HG03460 (cell line): ENCODE measurements around the gene SHISAL1.
"Not testable (repeated sequence)": the region's sequence is repeated elsewhere in the genome, so short reads cannot be mapped to it uniquely, and the experiment has no call there.

Source experiments
- ATAC-seq: cut with Tn5 transposase; IDR thresholded peaks from one replicate; pipeline ENCODE4 v1.9.1; 2021; ENCODE audit not compliant: unreplicated experiment

SHISAL1 gene

DNA sequence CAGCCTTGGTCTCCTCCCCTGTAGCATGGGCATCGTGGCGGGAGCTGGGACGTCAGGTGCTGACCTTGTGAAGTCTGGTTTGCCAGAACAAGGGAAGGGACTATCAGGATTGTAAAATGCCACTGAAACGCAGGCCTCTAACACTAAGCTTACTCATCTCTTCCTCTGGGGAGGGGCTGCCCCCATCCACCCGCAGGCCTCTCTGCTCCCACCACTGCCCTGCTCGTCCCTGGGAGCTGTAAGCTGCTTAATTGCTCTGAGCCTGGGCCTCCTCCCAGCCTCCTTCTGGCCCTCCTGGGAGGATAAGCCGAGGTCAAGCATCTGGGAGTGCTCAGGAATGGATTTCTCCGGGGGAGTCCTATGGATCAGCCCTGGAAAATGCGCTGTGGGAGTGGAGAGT lies 8.4 kb downstream of the SHISAL1 start:
- no peak for ATAC-seq

DNA sequence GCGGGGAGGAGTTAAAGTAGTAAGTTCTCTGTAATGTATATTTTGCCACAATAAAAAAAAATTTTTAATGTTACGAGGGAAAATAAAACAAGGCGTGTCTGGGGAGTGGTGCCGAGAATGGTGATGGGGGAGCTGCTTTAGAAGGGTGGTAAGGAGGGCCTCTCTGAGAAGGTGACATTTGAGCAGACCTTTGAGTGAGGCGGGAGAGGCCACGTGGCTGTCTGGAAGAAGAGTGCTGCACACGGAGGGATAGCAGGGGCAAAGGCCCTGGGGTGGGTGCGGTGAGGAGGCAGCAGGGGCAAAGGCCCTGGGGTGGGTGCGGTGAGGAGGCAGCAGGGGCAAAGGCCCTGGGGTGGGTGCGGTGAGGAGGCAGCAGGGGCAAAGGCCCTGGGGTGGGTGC lies 10.4 kb downstream of the SHISAL1 start:
- ATAC-seq = not testable (repeated sequence)

DNA sequence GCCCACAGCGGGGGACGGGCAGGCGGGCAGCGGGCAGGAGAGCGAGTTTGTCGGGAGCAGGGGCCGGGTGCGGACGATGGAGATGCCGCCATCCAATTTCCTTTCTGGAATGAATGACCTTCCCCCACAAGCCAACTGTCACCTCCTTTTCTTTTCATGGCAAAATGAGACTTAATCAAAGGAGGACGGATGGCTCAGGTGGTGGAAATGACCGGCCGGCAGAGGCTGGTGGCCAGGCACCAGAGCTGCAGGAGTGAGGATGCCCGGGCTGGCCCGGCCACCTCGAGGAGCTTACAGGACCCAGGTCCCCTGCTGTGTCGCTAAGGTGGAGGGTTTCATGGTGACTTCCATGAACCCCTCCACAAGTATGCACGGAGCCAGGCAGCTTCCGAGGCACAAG lies 11.7 kb downstream of the SHISAL1 start:
- ATAC-seq = no peak

DNA sequence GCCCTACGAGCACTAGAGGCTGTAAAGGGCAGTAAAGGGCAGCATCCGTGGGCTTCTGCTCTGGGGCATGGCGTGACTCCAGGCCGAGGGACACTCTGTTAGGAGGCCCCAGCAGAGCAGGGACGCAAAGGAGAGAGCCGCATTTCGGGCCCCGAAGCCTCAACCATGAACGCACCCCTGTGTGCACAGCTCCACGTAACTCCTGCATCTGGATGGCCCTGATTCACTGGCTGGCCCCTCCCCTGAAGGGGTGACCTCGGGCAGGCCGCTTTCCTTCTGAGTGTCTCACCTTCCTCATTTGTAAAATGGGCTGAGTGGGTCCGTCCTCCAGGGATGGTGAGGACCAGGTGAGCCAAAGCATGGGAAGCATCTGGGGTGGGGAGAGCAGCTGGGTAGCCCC lies 13.6 kb downstream of the SHISAL1 start:
- no peak for ATAC-seq

DNA sequence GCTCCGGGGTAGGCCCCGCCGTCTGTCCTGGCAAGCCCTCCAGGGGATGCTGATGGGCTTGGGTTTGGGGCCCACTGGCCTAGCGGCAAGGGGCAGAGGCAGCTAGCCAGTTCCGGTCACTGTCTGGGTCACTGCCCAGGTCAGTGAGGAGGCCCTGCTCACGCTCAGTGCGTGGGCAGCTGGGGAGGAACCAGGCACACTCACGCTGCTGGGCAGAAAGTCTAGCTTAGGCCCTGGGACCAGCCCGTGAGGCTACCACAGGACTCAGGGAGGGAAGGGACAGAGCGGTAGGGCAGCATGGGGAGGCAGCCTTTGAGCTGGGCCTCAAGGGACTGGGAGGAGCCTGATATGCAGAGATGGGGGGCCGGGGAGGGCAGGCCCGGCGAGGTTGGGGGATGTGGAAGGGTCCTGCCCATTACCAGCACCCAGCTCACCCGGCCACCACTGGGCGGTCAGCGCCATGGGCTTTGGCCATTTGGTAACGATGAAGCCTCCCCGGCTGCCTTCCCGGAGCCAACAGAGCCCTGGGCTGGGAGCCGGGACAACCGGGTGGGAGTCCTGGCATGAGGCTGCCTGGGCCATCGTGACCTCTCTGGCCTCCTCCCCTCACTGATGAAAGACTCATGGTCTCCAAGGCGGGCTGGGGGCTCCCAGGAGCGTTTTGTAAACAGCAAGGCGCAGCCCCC lies 14.2 kb downstream of the SHISAL1 start:
- no peak for ATAC-seq

DNA sequence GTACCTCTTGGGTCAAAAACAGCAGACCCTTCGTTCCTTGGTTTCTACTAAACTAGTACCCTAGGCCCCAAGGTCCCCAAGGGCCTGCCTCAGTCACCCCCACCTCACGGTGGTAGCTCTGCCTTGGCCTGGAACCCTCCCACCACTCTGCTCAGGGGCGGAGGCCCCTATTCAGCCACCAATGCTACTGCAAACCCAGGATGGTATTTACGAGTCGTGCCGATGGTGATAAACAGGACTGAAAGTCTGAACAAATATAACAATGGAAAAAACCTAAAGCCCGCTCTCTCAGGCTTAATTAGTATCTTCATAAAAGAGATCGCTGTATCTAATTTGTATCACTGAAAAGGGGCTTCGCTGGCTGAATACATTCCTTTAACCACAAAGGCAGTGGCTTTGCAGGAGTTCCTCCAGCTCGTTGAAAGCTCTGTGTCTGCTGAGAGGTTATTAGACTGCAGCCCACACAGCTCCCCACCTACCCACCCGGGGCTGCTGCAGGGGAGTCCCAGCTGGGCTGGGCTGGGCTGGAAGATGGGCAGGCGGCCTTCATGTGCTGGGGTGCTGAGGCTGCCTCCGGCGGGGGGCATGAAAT lies 15.2 kb downstream of the SHISAL1 start:
- ATAC-seq = no peak

DNA sequence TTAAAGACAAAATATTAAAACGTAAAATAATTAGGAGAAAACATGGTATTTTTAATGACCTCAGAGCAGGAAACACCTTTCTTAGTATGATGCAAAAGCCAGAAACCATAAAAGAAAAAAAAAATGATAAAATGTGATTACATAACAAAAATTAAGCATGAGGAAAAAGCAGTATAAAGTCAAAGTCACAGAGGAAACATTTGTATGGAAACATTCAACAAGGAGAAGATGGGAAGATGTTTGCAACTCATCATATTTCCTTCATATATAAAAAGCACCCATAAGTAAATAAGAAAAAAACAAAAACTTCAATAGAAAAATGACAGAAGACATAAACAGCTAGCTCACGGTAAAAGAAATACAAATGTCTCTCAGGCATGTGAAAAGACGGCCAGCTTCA lies 17.3 kb downstream of the SHISAL1 start:
- no peak for ATAC-seq

DNA sequence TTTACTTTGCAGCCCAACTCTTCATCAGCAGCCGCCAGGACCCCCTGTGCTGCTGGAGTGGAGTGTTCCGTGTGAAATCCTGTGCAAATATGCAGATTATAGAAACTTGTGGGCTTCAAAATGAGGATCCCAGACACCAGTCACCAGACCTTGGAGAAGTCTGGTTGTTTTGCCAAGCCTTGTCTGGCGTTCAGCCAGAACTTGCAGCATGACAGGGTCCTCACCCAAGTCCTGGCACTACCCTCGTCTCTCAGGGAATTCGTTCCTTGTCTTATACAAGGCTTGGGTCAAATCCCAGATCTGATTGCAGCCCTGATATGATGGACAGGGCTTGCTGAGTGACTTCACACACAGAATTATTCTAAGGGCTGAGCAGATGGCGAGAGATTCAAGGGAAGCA lies 18.9 kb downstream of the SHISAL1 start:
- no peak for ATAC-seq

DNA sequence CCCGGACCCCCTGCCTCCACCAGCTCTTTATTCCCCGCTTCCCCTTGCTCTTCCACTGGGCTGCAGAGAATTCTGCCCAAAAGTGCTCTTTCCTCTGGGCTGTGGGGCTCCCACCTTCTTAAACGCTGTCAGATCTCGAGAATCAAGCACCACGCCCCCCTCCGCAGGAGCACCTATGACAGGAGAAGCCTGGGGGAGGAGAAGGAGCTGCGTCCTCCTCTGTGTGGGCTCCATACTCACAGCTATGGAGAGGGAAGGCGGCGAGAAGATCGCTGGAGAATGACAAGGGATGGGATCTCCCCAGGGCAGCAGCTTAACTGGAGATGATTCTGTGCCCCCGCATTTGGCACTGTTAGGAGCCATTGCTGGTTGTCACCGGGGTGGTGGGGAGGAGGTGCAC lies 19.7 kb downstream of the SHISAL1 start:
- no peak for ATAC-seq

DNA sequence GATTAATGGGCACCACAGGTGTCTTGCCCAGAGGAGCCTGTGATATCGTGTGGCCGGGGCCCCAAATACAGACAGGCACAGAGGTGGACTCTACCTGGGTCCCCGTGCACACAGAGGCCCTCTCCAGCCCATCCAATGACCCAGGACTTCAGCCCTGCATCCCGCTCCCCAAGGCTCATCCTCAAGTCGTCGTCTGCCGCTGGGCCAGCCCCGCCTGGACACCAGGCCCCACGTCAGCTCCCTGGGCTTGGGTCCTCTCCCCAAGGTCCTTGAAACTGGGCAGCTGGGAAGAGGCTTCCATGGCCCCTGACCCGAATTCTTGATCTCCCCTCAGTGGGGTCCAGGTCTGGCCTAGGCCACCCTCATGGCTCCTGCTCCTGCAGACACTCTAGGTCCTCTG lies 20.2 kb downstream of the SHISAL1 start:
- no peak for ATAC-seq

DNA sequence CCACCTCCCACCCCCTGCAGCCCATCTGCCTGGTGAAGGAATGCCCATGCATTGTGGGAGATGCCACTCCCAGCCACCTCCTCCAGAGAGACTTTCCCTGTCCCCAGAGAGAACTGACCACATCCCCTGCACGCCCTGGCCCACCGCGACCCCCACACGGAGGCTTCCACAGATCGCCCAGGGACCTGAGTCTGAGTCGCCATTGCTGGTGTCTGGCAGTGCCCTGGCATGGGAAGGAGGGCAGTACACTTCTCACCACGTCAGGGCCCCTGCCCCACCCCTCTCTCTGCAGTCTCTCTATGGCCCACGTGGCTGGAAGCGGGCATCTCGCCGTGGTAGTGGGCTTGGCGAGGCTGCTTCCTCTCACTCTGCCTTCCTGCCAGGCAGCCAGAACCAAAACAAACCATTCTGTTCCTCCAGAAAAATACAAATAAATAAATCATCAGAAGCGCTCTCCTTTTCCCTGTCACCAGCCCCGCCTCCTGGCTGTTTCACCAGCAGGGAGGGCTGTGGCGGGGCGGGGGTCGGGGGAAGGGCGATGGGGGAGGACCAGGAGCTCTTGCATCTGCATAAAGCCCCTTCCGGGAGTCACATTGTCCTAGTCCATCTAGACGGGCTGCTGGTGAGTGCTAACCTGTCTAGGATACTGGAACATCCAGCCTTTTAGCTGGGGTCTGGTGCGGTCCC lies 20.9 kb downstream of the SHISAL1 start:
- no peak for ATAC-seq

DNA sequence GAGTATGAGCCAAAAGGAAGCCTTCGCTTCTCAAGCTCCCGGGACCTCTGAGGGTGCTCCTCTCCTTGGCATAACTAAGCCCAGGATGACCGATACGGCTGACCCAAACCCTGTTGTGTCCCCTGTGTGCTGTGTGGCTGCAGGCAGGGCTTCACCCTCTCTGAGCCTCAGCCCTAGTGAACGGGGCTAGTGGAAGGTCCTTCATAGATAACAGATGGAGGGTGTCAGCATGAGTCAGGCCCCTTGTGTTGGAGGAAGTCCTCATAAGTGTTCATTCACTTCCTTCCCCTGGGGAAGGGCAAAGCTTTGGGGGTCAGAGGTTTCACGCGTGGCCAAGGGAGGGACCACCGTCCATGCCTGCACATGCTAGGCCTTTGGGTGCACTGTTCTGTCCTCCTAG lies 21.5 kb downstream of the SHISAL1 start:
- ATAC-seq = no peak

DNA sequence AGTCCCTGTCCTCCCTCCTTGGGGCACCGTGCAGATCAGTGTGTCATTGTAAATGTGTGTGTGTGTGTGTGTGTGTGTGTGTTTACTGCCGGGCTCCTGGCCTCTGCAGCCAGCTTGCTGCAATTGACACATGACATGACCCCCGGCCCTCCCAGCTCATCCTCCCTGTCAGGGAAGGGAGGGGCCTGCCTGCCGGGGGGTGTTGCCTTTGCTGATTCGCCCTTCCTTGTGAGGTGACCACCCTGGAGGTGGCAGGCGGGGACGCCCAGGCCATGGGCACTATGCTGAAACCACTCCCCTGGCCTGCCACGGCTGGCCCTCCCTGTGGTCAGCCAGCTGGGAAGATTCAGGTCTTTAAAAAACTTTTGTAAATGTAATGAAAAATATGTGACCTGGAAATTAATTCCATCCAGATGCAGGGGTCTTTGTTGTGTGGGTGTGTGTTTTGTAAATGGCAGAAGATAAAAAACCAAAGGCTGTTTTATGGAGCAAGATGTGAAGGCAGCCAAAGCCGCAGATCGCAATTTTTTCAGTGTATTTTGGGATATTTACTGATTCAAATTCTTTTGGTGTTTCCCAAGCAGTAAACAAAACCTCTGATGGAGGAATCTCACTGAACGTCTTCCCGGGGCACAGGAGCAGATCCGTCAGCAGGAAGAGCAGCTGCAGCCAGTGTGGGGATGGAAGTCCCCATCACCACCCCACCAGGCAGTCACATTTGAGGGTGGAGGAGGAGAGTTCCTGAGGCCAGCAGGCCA lies 23.2 kb downstream of the SHISAL1 start:
- no peak for ATAC-seq

DNA sequence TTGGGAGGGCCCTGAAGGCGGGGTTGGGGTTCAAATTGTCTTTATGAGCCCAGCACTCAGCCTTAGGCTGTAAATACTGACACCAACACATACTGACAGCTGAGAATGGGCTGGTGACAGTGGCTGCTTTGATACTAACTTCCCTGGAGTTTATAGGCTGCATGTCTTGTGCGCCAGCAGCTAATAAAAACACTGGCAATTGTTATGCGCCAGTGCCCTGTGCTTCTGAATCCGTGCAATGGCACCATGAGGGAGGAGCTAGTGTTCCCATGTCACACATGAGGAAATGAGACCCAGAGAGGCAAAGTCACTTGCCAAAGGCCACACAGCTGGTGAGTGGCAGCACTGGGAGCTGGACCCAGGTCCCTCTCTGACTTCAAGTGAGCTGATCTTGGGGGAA lies 23.8 kb downstream of the SHISAL1 start:
- no peak for ATAC-seq

DNA sequence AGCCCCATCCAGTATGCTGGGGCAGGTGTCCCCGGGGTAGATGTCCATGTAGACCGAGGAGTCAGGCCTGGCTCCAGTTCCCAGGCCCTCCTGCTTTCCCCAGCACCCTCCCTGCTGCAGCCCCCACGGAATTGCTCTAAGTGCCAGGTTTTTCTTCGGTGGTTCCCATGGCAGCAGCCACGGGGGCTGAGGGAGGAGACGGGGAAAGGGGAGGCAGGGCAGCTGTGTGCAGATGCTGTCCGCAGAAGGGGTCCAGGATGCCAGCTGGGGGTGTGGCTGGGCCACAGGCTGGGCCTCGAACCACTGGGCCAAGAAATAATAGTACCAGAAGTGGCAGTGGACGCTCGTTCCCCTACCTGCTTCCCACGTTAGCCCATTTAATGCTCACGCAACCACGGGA lies 25.0 kb downstream of the SHISAL1 start:
- no peak for ATAC-seq

DNA sequence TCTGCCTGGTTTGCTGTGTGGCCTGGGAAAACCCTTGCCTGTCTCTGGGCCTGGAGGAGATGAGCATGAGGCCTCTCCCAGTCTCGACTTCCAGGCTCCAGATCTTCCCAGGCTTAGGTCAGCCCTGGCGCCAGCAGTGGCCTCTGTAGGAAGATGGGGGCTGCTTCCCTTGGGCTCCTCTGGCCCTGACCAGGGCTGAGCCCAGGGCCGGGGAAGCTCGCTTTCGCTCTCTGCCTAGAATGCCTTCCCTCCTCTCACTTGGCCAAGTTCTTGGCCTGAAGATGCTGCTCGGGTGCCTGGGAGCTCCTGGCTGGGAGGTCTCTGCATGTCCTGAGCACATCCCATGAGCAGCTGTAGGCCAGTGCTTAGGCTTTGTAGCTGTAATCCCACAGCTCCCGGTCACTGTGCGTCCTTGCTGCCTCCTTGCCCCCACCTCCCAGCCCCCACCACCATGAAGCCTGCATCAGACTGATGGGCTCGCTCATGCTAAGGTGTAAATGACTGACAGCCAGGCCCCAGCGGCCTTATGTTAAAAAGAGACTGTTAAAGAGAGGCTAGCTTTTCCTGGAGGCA lies 25.5 kb downstream of the SHISAL1 start:
- no peak for ATAC-seq

DNA sequence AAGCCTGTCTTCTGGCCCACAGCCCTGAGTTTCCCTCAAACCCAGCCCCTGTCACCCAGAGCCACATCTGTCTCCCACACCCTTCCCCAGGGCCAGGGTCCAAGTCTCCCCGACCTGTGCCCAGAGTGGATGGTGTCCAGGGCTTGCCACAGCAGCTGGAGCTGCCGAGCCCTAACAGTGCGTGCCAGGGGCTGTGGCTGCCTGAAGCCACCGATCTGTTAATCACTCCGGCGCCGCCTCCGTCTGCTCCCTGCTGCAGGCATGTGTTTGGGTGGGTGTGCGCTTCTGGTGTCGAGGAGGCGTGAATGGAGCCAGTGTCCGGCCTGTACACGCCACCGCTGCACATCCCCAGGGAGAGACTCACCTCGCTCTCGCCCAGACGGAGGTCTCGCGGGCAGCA lies 26.1 kb downstream of the SHISAL1 start:
- ATAC-seq = no peak

DNA sequence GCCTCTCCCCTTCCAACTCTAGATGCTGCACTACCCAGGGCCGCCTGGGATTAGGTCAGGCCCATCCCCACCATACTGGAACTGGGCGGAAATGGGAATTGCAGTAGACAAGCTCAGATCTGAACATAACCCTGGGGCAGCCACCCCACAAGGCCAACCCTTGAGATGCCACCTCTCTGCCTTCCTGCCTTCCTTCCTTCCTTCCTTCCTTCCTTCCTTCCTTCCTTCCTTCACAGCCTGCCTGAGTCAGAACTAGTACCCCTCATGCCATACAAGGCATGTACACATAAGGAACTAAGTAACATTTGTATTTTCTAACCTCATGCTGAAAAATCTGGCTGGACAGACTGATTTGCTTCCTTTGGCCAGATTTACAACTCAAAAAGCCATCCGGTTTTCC lies 28.0 kb downstream of the SHISAL1 start:
- ATAC-seq = no peak

DNA sequence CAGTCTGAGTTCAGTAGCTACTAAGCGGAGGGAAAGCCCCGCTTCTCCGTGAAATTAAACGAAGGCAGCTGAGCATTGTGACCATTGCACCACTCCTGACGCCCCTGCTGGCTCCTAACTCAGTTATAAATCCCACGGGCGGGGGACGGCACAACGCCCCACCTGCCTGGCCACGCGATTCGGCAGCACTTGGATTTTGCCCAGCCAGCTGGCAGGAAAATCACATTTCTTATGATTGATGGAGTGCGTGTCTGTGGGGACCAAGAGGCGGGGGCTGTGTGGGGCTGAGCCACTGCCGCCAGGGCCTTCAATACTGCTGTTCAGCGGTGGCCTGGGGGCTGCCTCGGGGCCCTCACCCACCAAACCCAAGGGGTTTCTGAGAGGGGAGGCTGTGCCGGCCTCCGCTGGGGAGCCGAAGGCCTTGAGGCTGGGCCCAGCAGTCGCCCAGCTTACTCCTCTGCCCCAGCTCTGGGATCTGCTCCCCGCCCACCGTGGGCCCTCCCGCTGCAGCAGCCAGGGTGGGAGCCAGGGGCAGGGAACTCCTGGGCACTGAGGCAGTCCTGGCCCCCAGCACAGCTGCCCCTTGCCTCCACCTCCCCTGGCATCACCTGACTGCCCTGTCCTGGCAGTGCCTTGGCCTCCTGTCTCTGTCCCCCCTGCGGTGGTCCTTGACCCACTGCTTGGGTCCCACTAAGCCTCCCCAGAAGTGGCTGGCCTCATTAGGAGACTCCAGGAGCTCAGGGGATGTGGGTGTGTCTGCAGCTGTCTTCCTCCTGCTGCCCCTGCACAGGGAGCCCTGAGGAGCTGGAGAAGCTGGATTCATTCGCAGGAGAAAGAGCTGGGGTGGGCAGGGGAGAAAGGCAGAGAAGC lies 30.7 kb downstream of the SHISAL1 start:
- no peak for ATAC-seq

DNA sequence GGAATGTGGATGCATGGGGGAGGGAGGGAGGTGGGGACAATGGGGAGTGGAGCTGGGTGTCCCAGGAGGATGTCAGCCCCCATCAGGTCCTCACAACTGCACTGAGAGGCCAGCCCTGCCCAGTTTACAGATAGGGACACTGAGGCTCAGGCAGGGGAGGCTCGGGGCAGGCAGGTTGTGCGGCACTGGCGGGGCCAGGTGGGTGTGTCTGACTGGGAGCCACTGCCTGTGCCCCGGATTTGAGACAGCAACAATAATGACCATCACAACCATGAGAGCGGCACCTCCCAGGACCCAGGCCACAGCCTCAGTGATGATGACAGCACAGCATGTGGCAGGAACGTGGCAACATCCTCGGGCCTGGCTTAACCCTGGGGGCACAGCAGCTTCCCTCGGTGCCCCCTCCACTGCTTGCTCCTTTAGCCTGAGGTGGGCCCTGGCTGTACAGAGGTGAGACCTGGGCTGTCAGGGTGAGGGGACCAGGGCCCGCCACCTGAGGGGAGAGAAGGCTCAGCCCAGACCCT lies 32.0 kb downstream of the SHISAL1 start:
- no peak for ATAC-seq

DNA sequence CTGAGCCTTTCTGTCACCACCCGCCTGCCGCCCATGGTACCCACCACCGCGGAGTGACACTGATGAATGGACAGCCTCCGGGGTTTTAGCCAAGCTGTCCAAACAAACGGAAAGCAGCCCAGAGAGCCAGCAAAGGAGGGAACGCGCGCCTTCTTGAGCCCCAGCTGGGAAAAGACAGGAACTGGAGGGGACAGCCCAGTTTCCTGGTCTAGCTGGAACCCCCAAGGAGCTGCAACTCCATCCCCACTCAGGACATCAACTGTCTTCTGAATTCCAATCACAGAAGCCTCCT lies 33.7 kb downstream of the SHISAL1 start:
- no peak for ATAC-seq
